Stomach (tissue), 9 donors: ENCODE data around the gene TMTC1. TPM values are rescaled to one million over a fixed set of nuclear protein-coding genes. Genes with fewer than 3 reads are reported as not detected.
A peak's percentile ranks its signal among the peaks of the same experiment; 100 is the strongest.
"Not testable (repeated sequence)": the region's sequence is repeated elsewhere in the genome, so short reads cannot be mapped to it uniquely, and the experiment has no call there.

Source experiments
- DNase-seq, 2 donors: peaks; one replicate each; pipeline versions ENCODE4 v3.0.0 to v3.0.0-alpha.2; 2013 to 2019
- H3K27ac ChIP-seq, 5 donors: fragments of 200-600 bp in 4 of 5; sonication (generic) in 4 of 5; one replicate each; pipeline ENCODE4 v1.5.1; 2013 to 2019; ENCODE audit warnings: mild to moderate bottlenecking in 1 of 5, moderate library complexity in 1 of 5
- H3K27me3 ChIP-seq, 3 donors: fragments of 200-600 bp; sonication (generic); one replicate each; pipeline ENCODE4 v1.5.1; 2017 to 2019; ENCODE audit warnings: mixed run types in 1 of 3
- H3K36me3 ChIP-seq, 4 donors: fragments of 200-600 bp; sonication (generic); 1 replicate in 3 of 4; 2 replicates in 1 of 4; pipeline ENCODE4 v1.5.1; 2016 to 2019
- H3K4me1 ChIP-seq, 4 donors: fragments of 200-600 bp; sonication (generic); one replicate each; pipeline ENCODE4 v1.5.1; 2016 to 2019
- H3K4me3 ChIP-seq, 4 donors: fragments of 200-600 bp; sonication (generic) in 3 of 4; one replicate each; pipeline ENCODE4 v1.5.1; 2016 to 2019; ENCODE audit warnings: mild to moderate bottlenecking in 1 of 4
- H3K9me3 ChIP-seq, 4 donors: fragments of 200-600 bp; sonication (generic); one replicate each; pipeline ENCODE4 v1.5.1; 2016 to 2019
- EP300 ChIP-seq: sonication (generic); formaldehyde crosslinking; IDR thresholded peaks from one replicate; pipeline ENCODE4 v1.6.1; 2017; ENCODE audit warnings: antibody characterized with exemption
- POLR2A ChIP-seq, 4 donors: fragments of 450-650 bp; IDR thresholded peaks; one replicate each; pipeline ENCODE4 v1.6.1; 2016; ENCODE audit warnings: antibody characterized with exemption in 4 of 4, control low read depth in 2 of 4, mild to moderate bottlenecking in 1 of 4, moderate library complexity in 1 of 4
- POLR2AphosphoS5 ChIP-seq, 3 donors: sonication (generic); formaldehyde crosslinking; IDR thresholded peaks; one replicate each; pipeline ENCODE4 v1.6.1; 2016; ENCODE audit warnings: antibody characterized with exemption in 3 of 3
- WGBS, 5 donors: extraction: QIAGEN DNeasy Blood & Tissue Kit in 3 of 5; methylation state at CpG; one replicate each; pipeline versions ENCODE4 v1.1.5 to v1.1.7; 2013 to 2018; 5-methylcytosine and 5-hydroxymethylcytosine counted together
- intact Hi-C: fragments of 100-400 bp; cut with DNase I; formaldehyde crosslinking; loops from one replicate; pipeline ENCODE4 v1.15.1; 2023; ENCODE audit warnings: low total_unique reads
- polyA plus RNA-seq, 3 donors: library from polyadenylated mRNA; stranded (reverse); fragments of 200-250 nt; gene quantifications; one replicate each; pipeline ENCODE4 v1.2.3, GENCODE V29; 2013
- total RNA-seq, 5 donors: library from RNA; depleted of rRNA; stranded (reverse); fragments of >200 nt; gene quantifications; one replicate each; pipeline versions ENCODE4 v1.1.0 to v1.2.3, GENCODE V29; 2014 to 2016
- TF ChIP-seq, protein P1 (sequence below), 7 experiments: fragments of 450-650 bp in 4 of 7; fragments of 200-600 bp in 3 of 7; sonication (generic) in 3 of 7; IDR thresholded peaks; one replicate each; pipeline ENCODE4 v1.5.1; 2016 to 2019; ENCODE audit warnings: antibody characterized with exemption in 7 of 7, control low read depth in 2 of 7, mild to moderate bottlenecking in 1 of 7
- donor health status: healthy with polysubstance abuse.
- donor health status: Bipolar disorder and iron deficiency.
- donor health status: healthy.

Gene TMTC1
- total and polyA plus RNA-seq, 8 donors, result 1.5 to 76.8 (median 19.1) TPM

DNA sequence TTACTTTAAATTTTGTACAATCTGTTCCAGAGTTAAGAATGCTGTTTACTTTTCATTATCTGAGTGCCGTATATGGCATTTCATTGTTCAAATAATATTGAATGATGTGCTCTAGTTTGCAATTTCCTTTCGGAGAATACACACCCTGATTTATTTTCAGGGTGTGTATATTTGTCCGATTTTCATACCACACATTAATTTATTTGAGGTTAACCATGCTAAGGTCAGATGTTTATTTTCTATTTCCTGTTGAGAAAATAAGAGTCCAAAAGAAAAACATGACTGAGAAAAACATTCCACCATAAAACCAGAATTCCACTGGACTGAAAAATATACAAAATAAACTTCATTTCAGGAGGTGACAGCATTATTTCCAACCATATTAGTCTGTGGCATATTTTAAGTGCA lies 222.1 kb downstream of the TMTC1 start:
- no peak overlapping the region for H3K4me3 ChIP-seq
- peaks cover 38 to 75% (median 55%) of the 10 kb centered on the region in 4 donors for H3K4me1 ChIP-seq
- H3K36me3 ChIP-seq, result peaks cover 0 to 3% (median 0%) of the 10 kb centered on the region in 4 donors
- no peaks in the 10 kb centered on the region for H3K27me3 ChIP-seq
- peak overlapping the region in 4 of 5 donors; percentile 72 to 82 (median 75) for H3K27ac ChIP-seq
- 9 to 28% (median 23%) methylated on average over 3 of the region's 3 CpGs for WGBS, 5 donors
- TF ChIP-seq EP300, result no peak
- TF ChIP-seq POLR2A (IDR thresholded peaks at IDR 0.05), result no peak
- TF ChIP-seq, protein P1, sequence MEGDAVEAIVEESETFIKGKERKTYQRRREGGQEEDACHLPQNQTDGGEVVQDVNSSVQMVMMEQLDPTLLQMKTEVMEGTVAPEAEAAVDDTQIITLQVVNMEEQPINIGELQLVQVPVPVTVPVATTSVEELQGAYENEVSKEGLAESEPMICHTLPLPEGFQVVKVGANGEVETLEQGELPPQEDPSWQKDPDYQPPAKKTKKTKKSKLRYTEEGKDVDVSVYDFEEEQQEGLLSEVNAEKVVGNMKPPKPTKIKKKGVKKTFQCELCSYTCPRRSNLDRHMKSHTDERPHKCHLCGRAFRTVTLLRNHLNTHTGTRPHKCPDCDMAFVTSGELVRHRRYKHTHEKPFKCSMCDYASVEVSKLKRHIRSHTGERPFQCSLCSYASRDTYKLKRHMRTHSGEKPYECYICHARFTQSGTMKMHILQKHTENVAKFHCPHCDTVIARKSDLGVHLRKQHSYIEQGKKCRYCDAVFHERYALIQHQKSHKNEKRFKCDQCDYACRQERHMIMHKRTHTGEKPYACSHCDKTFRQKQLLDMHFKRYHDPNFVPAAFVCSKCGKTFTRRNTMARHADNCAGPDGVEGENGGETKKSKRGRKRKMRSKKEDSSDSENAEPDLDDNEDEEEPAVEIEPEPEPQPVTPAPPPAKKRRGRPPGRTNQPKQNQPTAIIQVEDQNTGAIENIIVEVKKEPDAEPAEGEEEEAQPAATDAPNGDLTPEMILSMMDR (IDR thresholded peaks at IDR 0.05), result no peak
- TF ChIP-seq POLR2AphosphoS5 (IDR thresholded peaks at IDR 0.05), result peak in 1 of 3 donors; percentile 42
- intact Hi-C loops, result no loop called here
- H3K9me3 ChIP-seq, result no peaks in the 10 kb centered on the region
- no peak for DNase-seq

DNA sequence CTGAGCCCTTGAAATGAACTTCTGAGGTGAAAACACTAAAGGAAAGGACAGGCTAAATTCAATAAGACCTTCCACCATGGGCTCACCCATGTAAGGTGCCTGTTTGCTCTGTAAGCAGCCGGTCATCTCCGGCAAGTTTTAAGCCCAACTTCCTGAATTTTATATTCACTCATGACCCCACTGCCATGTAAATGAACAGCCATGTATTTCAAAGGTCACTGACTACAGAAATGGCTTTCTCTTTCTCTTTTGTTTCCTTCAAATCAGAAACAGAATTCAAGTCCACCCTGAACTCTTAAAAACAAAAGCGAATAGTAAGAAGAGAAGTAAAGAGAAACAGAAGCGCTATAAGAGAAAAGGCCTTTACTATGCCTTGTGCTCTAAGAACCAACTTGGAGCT lies 224.5 kb downstream of the TMTC1 start:
- TF ChIP-seq POLR2A (IDR thresholded peaks at IDR 0.05) (no peak), POLR2AphosphoS5 (IDR thresholded peaks at IDR 0.05) (no peak), EP300 (no peak)
- TF ChIP-seq, protein P1 (IDR thresholded peaks at IDR 0.05), result no peak

DNA sequence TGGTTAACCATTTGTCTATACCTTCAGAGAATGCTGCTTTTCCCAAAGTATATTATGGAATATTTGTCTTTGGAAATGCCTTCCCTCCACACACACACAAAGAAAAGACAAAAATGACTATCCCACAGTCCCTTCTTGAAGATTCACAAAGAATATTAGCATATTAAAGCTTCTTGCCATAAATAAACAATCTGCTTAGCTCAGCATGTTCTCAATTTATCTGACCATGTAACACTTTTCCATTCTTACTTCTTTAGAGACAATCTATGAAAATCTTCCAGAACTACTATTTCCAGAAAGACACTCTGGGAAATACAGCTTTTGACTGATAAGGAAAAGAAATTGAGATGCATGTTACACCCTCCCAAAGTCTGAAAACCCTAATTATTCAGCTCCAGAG lies 227.4 kb downstream of the TMTC1 start:
- no peak for TF ChIP-seq EP300
- no peak for TF ChIP-seq POLR2A (IDR thresholded peaks at IDR 0.05)
- TF ChIP-seq POLR2AphosphoS5 (IDR thresholded peaks at IDR 0.05), result no peak
- TF ChIP-seq, protein P1 (IDR thresholded peaks at IDR 0.05), result no peak
- intact Hi-C loops, result no loop called here
- Histone ChIP-seq H3K4me3 (no peak overlapping the region), H3K36me3 (peaks cover 0 to 12% (median 0%) of the 10 kb centered on the region in 4 donors), H3K9me3 (no peaks in the 10 kb centered on the region), H3K27me3 (no peaks in the 10 kb centered on the region), H3K4me1 (peaks cover 0 to 39% (median 21%) of the 10 kb centered on the region in 4 donors), H3K27ac (no peak overlapping the region)
- no peak for DNase-seq

More for the DNA sequence above, 224.5 kb downstream of the TMTC1 start:
- H3K4me3 ChIP-seq, result no peak overlapping the region
- H3K27me3 ChIP-seq, result no peaks in the 10 kb centered on the region
- WGBS, 5 donors, result 50 to 78% (median 60%) methylated on average over 4 of the region's 4 CpGs
- H3K4me1 ChIP-seq, result peaks cover 25 to 55% (median 37%) of the 10 kb centered on the region in 4 donors
- no peaks in the 10 kb centered on the region for H3K9me3 ChIP-seq
- intact Hi-C loops, result no loop called here
- peak overlapping the region; percentile 6 to 82 (median 45) for H3K27ac ChIP-seq
- DNase-seq, result peak in 1 of 2 donors; percentile 36
- H3K36me3 ChIP-seq, result peaks cover 0 to 12% (median 0%) of the 10 kb centered on the region in 4 donors

DNA sequence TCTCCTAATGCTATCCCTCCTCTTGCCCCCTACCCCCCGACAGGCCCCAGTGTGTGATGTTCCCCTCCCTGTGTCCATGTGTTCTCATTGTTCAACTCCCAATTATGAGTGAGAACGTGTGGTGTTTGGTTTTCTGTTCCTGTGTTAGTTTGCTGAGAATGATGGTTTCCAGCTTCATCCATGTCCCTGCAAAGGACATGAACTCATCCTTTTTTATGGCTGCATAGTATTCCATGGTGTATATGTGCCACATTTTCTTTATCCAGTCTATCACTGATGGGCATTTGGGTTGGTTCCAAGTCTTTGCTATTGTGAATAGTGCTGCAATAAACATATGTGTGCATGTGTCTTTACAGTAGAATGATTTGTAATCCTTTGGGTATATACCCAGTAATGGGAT lies 228.3 kb downstream of the TMTC1 start:
- H3K27ac ChIP-seq, DNase-seq, H3K4me3 ChIP-seq, H3K27me3 ChIP-seq, intact Hi-C loops, H3K9me3 ChIP-seq: not testable (repeated sequence)
- 83 to 100% (median 91%) methylated on average over 2 of the region's 2 CpGs for WGBS, 5 donors
- Histone ChIP-seq H3K36me3 (peaks cover 0 to 12% (median 0%) of the 10 kb centered on the region in 4 donors), H3K4me1 (peaks cover 0 to 32% (median 15%) of the 10 kb centered on the region in 4 donors)

DNA sequence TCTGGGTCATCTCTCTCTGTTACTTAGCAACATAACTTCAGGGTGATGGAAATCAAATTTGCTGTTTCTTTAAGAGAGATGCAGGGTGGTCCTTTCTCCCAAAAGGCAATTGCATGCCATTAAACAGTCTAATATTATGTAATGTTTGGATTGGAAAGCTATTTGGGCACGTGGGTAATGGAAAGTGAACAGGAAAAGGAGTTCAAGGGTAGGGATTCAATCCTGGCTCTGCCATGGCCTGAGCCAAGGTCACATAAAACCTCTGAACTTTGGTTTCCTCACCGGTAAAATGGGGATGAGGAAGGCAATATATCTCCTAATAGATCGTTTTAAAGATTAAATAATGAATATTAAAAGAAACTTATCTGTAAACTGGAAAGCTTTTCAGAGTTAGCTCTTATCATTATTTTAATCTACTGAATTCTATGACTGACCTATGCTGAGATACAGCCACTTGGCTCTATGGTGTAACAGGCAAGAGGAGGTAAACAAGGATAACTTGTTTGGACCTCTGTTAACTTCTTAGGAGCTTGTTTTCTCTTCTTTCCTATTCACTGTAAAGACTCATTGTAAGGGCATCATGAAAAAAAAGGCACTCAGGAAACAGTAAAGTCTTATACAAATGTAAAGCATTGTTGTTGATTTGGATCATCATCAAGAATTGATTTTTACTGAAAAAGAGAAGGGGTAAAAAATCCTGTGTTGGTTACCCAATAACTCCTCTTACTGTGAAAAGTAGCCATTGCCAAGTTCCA lies 230.6 kb downstream of the TMTC1 start:
- Histone ChIP-seq H3K36me3 (peaks cover 0 to 12% (median 0%) of the 10 kb centered on the region in 4 donors), H3K4me1 (peaks cover 0 to 17% (median 7%) of the 10 kb centered on the region in 4 donors), H3K4me3 (no peak overlapping the region), H3K9me3 (no peaks in the 10 kb centered on the region), H3K27me3 (no peaks in the 10 kb centered on the region), H3K27ac (peak overlapping the region in 1 of 5 donors; percentile 24)
- intact Hi-C loops, result no loop called here
- WGBS, 5 donors, result 18 to 39% (median 23%) methylated on average over 3 of the region's 3 CpGs
- TF ChIP-seq EP300, result no peak
- TF ChIP-seq POLR2A (IDR thresholded peaks at IDR 0.05), result no peak
- no peak for TF ChIP-seq POLR2AphosphoS5 (IDR thresholded peaks at IDR 0.05)
- TF ChIP-seq, protein P1 (IDR thresholded peaks at IDR 0.05), result no peak
- DNase-seq, result no peak
